GM19351 (cell line): Measurements from ENCODE around the gene CACNG4.
A peak's percentile ranks its signal among the peaks of the same experiment; 100 is the strongest.

ENCODE experiments used
- ATAC-seq: cut with Tn5 transposase; IDR thresholded peaks from one replicate; pipeline ENCODE4 v1.9.1; 2021; ENCODE audit warnings: mild to moderate bottlenecking, moderate library complexity; ENCODE audit not compliant: unreplicated experiment

CACNG4 gene

GRCh38 chr17:67055811-67056745 is 91.6 kb downstream of the CACNG4 start:
- no peak for ATAC-seq

GRCh38 chr17:67056746-67057490 is 92.4 kb downstream of the CACNG4 start:
- ATAC-seq = no peak

- no peak for ATAC-seq
Observed at GRCh38 chr17:67058036-67058435, 93.5 kb downstream of the CACNG4 start.

- ATAC-seq = no peak
Observed at GRCh38 chr17:67059372-67059771, 94.9 kb downstream of the CACNG4 start.

- no peak for ATAC-seq
Observed at GRCh38 chr17:67063141-67063540, 98.6 kb downstream of the CACNG4 start.

- ATAC-seq = no peak
Observed at GRCh38 chr17:67066717-67067116, 102.2 kb downstream of the CACNG4 start.

DNA sequence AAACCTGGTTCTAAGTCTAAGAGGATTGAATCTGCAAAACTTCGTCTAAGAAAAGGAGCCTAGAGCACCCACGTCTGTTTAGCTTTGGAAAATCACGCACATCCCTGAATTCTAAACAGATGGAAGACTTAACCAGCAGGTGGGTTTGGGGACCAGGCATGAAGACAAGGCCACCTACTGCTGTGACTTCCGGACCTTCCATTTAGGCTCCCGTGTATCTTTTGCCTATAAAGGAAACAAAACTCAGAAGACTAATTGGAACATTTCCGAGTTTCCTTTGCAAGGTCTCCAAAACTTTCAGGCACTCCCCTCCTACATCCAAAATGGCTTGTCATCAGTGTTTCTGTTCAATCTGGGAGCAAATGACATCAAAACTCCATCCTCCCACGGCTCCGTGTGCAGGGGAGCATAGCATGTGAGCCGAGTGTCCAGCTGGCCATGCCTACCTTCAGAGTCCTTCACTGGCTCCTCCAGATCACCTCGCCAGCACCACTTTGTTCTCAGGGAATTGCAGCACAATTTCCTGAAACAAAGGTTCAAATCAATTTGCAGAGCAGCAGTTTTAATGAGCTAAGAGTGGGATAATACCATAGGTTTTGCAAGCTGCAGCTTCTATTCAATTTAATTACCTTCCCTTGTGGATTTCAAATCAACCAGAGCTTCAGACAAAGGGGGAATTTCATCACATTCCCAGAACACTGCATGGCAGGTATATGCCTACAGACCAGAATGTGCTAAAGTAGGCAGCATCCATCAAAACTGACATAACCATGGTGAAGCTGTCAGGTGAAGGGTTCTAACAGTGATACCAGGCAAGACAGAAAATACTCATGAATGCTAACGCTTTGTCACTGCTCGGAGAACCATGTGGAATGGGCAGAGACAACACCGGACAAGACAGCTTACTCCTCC is 103.3 kb downstream of the CACNG4 start:
- ATAC-seq = no peak

- no peak for ATAC-seq
Observed at GRCh38 chr17:67068999-67069398, 104.5 kb downstream of the CACNG4 start.

DNA sequence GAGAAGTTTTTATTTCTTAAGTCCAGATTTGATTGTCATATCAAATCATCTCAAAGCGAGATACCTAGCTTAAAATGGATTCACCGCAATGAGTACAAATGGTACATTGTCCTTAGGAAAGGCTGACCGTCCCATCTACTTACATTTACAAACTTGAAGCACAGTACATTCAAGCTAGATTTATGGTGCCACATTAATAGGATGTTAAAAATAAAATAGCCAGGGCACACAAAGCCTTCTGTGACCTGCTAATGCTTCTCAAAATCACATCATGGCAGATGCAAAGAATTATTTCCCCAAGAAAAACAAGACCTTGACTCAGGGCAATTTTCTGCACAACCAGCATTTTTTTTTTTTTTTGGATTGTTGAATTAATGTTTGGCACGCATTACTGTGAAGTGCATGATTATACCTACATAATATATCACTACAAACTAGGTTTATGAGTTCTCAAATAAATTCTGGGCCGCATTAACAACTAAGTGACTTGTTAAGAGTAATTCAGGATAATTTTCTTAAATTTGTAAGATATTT is 105.2 kb downstream of the CACNG4 start:
- ATAC-seq = no peak

DNA sequence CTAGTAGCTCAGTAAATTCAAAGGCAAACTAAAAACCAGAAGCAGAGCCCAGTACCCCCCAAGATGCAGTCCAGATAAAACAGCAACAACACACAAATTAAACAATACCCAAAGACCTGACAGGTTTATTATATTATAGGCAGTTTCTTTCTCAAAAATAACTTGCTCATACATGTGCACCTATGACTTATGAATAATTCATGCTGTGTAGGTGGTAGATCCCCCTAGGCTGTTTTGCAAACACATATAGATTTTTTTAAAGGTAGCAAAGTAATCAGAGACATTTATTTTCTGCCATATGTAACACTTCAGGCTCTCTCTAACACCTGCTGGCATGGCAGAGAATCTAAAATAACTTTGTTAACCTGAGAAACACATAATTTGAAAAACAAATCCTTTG is 107.1 kb downstream of the CACNG4 start:
- no peak for ATAC-seq

DNA sequence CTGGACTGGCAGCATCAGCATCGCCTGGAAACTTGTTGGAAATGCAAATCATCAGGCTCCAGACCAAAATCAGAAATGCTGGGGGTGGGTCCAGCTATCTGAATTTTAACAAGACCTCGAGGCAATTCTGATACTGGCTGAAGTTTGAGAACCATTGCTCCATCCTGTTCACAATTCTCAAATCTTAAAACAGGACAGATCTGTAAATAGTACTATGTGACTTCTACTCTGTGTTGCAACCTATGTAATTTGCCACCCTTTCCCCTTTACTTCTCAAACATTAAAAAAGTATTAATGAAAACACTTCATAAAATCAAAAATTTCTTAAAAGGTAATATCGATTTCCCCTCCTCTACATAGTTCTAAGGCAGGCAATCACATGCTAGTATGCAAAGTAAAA is 108.4 kb downstream of the CACNG4 start:
- ATAC-seq = no peak

DNA sequence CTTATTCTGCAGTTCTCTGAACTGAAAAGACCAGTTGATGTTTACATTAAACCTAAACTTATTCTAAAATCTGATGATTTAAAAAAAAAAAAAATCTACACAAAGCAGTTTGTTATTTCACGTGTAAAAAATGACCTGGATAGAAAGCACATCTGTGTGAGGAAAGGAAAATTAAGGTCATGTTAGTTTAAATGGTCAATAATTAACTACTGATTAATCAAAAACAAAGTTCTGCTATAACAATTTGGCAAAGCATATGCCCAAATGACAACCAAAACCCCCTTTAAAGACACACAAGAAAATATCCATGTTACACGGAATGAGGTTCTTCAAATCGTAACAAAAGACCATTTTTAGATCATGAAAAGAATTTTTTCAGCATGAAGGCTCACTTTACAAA is 110.3 kb downstream of the CACNG4 start:
- no peak for ATAC-seq

DNA sequence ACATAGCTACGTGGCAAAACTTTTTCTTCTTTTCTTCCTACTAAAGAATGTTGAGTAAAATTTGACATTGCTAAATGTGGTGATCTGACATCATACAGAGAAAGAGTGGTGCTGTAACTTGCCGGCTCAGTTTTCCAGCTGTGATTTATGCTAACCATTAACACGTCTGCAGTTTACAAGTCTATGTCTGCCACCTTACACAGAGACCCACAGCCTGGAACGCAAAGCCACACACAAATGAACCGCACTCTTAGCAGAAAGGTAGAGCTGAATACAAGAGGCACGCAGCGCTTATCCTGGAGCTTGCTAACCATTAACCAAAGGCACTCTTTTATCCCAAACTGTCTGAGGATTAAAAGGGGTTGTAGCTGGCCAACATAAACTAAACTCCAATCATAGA is 111.8 kb downstream of the CACNG4 start:
- no peak for ATAC-seq

DNA sequence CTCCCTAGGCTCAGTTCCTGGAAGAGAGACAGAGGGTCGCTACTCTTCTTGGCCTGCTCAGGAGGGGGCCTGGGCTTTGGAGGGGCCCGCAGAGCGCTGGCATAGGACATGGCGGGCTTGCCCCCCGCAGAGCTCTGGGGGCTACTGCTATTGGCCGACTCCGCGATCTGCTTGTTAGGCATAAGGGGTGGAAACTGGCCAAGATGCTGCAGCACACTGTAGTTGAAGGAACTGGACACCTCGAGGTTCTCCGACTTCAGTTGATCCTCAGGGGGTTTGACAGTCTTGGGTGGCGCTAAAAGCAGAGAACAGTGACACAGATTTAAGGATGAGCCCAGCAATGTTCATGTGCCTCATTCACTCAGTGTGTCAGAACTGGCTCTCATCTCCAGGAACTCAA is 113.8 kb downstream of the CACNG4 start:
- no peak for ATAC-seq

DNA sequence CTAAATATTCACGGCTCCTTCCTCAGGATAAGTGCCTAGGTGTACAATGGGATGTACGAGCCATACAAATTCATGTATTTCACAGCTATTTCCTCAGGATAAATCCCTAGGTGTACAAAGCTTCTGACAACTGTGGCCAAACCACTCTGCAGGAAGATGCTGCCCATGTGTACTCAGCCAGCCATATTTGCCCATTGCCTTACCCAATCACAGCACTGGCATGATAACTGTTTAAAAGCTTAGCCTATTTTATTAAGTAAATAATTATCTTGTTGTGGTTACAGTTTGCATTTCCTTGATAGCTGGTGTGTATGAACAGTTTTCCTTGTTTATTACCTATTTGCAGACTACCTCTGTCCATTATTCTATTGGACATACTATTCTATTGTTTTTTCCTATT is 115.0 kb downstream of the CACNG4 start:
- no peak for ATAC-seq

DNA sequence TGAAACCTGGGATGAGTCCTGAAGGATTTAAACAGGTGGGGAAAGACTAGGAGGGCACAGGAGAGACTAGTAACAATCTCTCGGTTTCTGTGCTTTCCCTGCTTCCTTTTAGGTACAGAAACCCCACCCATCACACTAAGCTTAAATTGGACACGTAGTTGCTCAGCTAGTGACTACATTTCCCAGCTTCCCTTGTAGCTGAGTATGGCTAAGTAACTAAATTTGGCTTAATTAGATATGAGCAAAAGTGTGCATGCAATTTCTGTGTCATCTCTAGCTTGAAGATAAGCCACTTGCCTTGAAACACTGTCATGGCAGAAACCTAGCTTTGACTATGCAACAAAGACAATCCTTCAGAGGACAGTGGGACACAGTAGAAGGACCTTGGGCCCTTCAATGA is 116.3 kb downstream of the CACNG4 start:
- ATAC-seq = no peak

DNA sequence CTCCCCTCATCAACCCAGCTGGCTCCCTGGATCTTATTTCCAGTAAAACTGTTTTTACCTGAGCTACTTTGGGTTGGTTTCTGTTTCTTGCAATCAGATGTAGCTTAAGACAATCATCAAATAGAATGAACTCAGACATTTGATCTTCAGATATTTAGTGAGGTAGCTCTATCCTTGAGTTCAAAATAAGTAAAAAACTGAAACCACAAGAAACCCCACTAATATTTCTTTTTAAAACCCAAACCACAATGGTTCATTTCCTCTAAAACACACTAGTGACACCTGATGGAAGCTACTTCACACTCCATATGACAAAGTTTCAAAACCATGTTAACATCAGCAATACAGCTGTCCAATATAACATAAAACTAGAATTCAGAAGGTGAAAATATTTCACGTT is 117.6 kb downstream of the CACNG4 start:
- ATAC-seq = peak; percentile 71
